Duodenal mucosa (tissue), 2 donors: ENCODE results near the gene ZBTB2.
"Not testable (repeated sequence)": the region's sequence is repeated elsewhere in the genome, so short reads cannot be mapped to it uniquely, and the experiment has no call there.

Source experiments
- H3K27ac ChIP-seq: one replicate; pipeline ENCODE4 v1.7.0; 2013; ENCODE audit warnings: low read depth, low read length
- H3K27me3 ChIP-seq, 2 donors: one replicate each; pipeline ENCODE4 v1.7.0; 2013; ENCODE audit warnings: low read length in 2 of 2, control low read depth in 1 of 2; ENCODE audit not compliant: insufficient read depth in 2 of 2, control insufficient read depth in 1 of 2
- H3K36me3 ChIP-seq, 2 donors: one replicate each; pipeline ENCODE4 v1.7.0; 2013; ENCODE audit warnings: low read length in 2 of 2, control low read depth in 1 of 2; ENCODE audit not compliant: insufficient read depth in 2 of 2, control insufficient read depth in 1 of 2
- H3K4me1 ChIP-seq, 2 donors: one replicate each; pipeline ENCODE4 v1.7.0; 2013; ENCODE audit warnings: low read length in 2 of 2, control low read depth in 1 of 2; ENCODE audit not compliant: insufficient read depth in 2 of 2, control insufficient read depth in 1 of 2
- H3K4me3 ChIP-seq, 2 donors: one replicate each; pipeline ENCODE4 v1.7.0; 2013; ENCODE audit warnings: low read length in 2 of 2, low read depth in 1 of 2
- H3K9ac ChIP-seq, 2 donors: one replicate each; pipeline ENCODE4 v1.7.0; 2013; ENCODE audit warnings: low read length in 2 of 2, low read depth in 1 of 2
- H3K9me3 ChIP-seq, 2 donors: one replicate each; pipeline ENCODE4 v1.7.0; 2013; ENCODE audit warnings: low read length in 2 of 2, control low read depth in 1 of 2; ENCODE audit not compliant: control insufficient read depth in 1 of 2

Gene ZBTB2

GRCh38 chr6:151375833-151376232, 15.5 kb downstream of the ZBTB2 start:
- H3K9ac ChIP-seq: no peak overlapping the region
- H3K4me1 ChIP-seq: peaks cover 0 to 5% of the 10 kb centered on the region in 2 donors
- no peak overlapping the region for H3K27ac ChIP-seq
- no peak overlapping the region for H3K4me3 ChIP-seq
- no peaks in the 10 kb centered on the region for H3K27me3 ChIP-seq
- no peaks in the 10 kb centered on the region for H3K9me3 ChIP-seq
- peaks cover 16 to 20% of the 10 kb centered on the region in 2 donors for H3K36me3 ChIP-seq

- H3K36me3 ChIP-seq: peaks cover 20 to 26% of the 10 kb centered on the region in 2 donors
- H3K27me3 ChIP-seq: no peaks in the 10 kb centered on the region
- H3K4me3 ChIP-seq: no peak overlapping the region
- H3K9me3 ChIP-seq: no peaks in the 10 kb centered on the region
- no peak overlapping the region for H3K27ac ChIP-seq
- peaks cover 0 to 5% of the 10 kb centered on the region in 2 donors for H3K4me1 ChIP-seq
- no peak overlapping the region for H3K9ac ChIP-seq
Observed at GRCh38 chr6:151374036-151374683, 17.2 kb downstream of the ZBTB2 start.

DNA sequence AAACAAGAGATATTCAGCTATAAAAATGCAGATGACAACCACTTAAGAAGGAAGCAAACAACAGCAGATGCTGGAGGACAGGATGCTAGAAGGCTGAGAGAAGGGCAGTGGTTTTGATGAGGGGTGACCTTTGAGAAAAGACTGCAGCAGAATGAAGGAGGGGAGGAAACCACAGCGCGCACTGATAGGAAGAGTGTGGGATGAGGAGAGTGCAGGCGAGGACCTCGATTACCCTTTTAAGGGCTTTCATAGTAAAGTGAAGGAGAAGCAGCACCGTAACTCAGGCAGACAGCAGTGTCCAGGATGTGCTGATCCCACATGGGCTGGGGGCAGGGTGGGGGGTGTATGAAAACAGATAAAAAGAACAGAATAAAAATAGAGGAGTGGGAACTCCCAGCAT, 19.2 kb downstream of the ZBTB2 start:
- Histone ChIP-seq H3K4me1 (peaks cover 0 to 5% of the 10 kb centered on the region in 2 donors), H3K36me3 (peaks cover 20 to 26% of the 10 kb centered on the region in 2 donors), H3K27ac (no peak overlapping the region), H3K9me3 (no peaks in the 10 kb centered on the region), H3K4me3 (no peak overlapping the region), H3K9ac (no peak overlapping the region), H3K27me3 (no peaks in the 10 kb centered on the region)

DNA sequence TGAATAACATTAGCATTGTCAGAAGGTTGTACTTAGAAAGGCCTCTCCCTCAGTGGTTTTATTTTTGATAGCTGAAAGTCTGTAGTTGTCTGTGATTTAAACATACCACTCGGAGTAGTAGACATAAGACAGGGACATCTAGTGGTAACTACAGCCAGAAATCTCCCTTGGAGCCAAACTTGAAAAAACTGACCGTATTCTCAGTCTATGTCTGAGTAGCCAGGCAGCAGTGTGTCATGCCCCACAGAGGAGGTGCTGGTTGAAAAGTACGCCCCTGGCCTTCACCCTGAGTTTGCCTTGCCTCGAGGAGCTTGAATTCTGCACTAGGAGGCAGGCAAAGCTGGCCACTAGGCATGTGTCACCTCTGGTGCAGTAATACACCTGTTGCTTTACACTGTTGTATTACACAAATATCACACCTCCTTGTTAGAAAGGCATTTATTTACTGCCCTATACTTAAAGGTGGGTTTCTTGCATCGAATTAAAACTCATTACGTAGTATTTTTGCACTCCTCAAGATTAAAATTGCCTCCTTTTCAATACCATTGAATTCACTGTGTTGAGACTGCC, 20.8 kb downstream of the ZBTB2 start:
- peaks cover 32 to 38% of the 10 kb centered on the region in 2 donors for H3K36me3 ChIP-seq
- H3K27ac ChIP-seq: no peak overlapping the region
- no peak overlapping the region for H3K4me3 ChIP-seq
- H3K9ac ChIP-seq: no peak overlapping the region
- peaks cover 0 to 5% of the 10 kb centered on the region in 2 donors for H3K4me1 ChIP-seq
- no peaks in the 10 kb centered on the region for H3K27me3 ChIP-seq
- H3K9me3 ChIP-seq: no peaks in the 10 kb centered on the region

- no peaks in the 10 kb centered on the region for H3K4me1 ChIP-seq
- no peak overlapping the region for H3K27ac ChIP-seq
- H3K27me3 ChIP-seq: no peaks in the 10 kb centered on the region
- H3K36me3 ChIP-seq: peaks cover 32 to 37% of the 10 kb centered on the region in 2 donors
- no peaks in the 10 kb centered on the region for H3K9me3 ChIP-seq
- no peak overlapping the region for H3K9ac ChIP-seq
- H3K4me3 ChIP-seq: no peak overlapping the region
Observed at GRCh38 chr6:151365233-151365632, 26.1 kb downstream of the ZBTB2 start.

DNA sequence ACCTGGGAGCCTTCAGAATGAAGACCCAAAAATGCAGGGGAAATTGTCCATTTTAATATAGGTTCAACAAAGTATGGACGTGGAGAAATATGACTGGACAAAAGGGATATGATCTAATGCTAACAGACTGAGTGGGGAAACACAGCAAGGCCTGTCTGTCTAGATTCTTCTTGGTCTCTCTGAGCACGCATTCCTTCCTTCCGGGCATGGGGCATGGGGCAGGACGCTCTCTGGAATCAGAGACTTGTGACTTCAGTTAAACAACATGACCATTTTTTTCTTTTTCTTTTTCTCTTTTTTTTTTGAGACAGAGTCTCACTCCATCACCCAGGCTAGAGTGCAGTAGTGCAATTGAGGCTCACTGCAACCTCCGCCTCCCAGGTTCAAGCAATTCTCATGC, 31.9 kb downstream of the ZBTB2 start:
- Histone ChIP-seq H3K9me3 (no peaks in the 10 kb centered on the region), H3K4me1 (no peaks in the 10 kb centered on the region), H3K27me3 (no peaks in the 10 kb centered on the region), H3K9ac (no peak overlapping the region), H3K4me3 (no peak overlapping the region), H3K36me3 (peaks cover 9 to 12% of the 10 kb centered on the region in 2 donors), H3K27ac (no peak overlapping the region)

GRCh38 chr6:151358475-151358874, 32.9 kb downstream of the ZBTB2 start:
- no peaks in the 10 kb centered on the region for H3K9me3 ChIP-seq
- H3K4me1 ChIP-seq: no peaks in the 10 kb centered on the region
- peaks cover 3 to 12% of the 10 kb centered on the region in 2 donors for H3K36me3 ChIP-seq
- no peaks in the 10 kb centered on the region for H3K27me3 ChIP-seq
- H3K4me3 ChIP-seq: no peak overlapping the region
- no peak overlapping the region for H3K27ac ChIP-seq
- no peak overlapping the region for H3K9ac ChIP-seq

DNA sequence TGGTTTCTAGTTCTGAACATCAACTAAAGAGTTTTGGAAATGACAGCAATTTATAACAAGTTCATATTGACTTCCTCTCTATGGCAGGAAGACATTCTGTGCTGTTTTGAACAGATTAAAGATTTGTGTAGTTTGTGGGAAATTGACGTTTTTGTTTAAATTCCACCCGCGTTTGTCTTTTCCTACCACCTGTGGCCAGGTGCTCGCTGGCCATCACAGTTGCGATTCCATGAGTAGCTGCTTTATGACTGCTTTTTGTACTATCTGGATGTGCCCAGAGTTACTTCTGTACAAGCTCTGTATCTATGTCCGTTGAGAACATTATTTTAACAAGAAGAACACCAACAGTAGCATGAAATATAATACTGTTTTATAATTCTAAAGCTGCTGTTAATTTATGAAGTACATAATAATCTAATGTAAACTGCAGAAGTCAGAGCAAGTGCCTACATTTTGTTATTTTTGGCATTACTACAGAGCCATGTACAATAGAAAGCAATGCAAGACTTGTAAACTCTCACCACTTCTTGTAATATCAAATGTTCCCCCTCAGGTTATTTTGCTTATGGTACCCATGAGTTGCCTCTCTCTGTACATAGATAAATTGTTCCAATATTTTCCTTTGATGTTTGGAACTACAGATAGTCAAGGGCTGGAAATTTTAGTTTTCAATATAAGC, 33.5 kb downstream of the ZBTB2 start:
- Histone ChIP-seq H3K36me3 (peaks cover 3 to 12% of the 10 kb centered on the region in 2 donors), H3K4me3 (no peak overlapping the region), H3K9me3 (no peaks in the 10 kb centered on the region), H3K27ac (no peak overlapping the region), H3K9ac (no peak overlapping the region), H3K27me3 (no peaks in the 10 kb centered on the region), H3K4me1 (no peaks in the 10 kb centered on the region)

DNA sequence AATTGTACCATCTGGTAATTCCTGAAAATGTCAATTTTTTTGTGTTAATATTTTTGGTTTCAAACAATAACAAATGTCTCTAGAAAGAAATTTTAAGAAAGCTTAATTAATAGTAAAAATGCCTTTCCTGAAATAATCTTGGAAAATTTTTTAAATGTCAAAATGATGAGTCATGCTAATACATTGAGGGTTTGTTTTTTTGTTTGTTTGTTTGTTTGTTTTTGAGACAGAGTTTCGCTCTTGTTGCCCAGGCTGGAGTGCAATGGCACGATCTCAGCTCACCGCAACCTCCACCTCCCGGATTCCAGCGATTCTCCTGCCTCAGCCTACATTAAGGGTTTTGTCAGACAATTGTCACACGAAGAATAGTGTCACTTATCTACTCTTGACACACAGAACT, 34.4 kb downstream of the ZBTB2 start:
- not testable (repeated sequence) for H3K9ac ChIP-seq, H3K4me1 ChIP-seq, H3K9me3 ChIP-seq, H3K27me3 ChIP-seq, H3K27ac ChIP-seq, H3K4me3 ChIP-seq, H3K36me3 ChIP-seq

DNA sequence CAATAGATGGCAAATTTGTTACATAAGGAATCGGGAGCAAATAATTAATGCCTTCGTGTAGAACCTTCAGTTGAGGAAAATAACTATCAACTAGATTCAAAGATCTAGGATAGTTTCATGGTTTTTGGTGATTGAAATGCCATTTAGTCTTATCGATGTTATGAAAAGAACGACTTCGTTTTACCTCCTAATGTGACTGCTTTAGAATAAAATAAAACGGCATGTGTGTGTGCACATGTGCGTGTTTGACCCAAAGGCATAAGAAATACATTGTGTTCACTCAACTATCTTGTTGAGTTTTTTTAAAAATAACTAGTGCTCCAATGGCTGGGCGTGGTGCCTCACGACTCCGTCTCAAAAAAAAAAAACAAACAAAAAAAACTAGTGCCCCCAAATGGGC, 37.6 kb downstream of the ZBTB2 start:
- Histone ChIP-seq H3K36me3 (no peaks in the 10 kb centered on the region), H3K27ac (no peak overlapping the region), H3K27me3 (no peaks in the 10 kb centered on the region), H3K9ac (no peak overlapping the region), H3K9me3 (no peaks in the 10 kb centered on the region), H3K4me3 (no peak overlapping the region), H3K4me1 (no peaks in the 10 kb centered on the region)
